Activated CD8-positive, alpha-beta memory T cell treated with anti-CD3 and anti-CD28 coated beads, Interleukin-2, amount 50 U/mL, for 1 hour (primary cell): ENCODE data around the gene ATCAY.

ENCODE experiments used
- DNase-seq: peaks from one replicate; pipeline ENCODE4 v3.0.0-alpha.2; 2020; ENCODE audit errors: extremely low read depth

Gene ATCAY

DNA sequence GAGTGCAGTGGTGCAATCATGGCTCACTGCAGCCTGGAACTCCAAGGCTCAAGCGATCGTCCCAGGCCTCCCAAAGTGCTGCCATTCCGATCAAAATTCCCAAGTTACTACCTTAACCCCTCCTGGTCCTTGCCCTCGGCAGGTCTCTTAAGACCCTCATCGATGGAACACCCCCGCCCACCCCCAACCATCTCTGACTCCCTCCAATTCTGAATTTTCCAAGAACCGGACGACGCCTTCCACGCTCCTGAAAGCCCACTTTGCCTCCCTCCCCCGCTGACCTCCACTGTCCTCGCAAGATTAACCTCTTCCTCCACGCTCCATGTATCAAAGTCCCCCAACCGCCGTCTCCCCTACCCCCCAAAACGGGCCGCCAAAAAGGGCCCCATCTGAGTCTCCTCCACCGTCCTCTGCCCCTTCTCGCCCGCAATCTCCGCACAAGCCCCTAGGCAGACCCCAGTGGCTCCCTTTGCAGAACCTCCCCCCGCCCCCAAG is 89.9 kb downstream of the ATCAY start:
- DNase-seq: no peak

DNA sequence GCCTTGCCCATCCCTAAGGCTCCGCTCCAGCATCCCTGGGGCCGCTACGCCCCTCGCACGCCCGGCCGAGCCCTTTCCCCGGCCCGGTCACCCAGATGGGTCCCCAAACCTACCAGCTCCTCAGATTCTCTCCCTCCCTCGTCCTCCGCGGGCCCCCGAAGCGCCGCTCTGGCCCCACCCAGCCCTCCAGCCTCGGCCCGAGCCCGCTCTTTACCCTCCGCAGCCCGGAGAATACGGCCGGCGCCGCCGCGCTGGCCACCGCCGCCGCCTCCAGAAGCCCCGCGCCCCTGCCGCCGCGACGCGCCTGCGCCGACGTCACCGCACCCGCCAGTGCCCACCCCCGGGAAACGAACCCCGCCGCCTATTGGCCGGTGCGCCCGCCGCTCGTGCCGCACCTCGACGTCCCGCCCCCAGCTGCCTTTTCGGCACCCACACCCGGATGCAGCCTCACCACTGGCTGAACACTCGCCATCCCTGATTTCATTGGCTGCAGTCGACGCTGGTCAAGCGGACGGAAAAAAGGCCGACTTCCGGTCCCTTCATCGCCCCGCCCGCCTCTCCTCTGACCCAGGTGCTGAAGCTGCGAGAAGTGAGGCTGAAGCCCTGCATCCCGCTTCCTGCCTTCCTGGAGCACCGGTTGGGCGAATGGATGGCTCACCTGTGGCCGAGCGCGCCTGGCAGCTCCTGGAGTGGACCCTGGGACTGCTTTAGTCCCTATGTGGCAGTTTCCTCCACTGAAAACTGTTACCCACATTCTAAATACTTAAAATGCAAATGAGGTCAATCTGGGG is 90.5 kb downstream of the ATCAY start, which contains the start of gene DAPK3:
Gene DAPK3, minus strand, starts transcription at position 292 of the 791 bp plus-strand sequence. CDS start 1,364 bp downstream, outside the sequence.
- DNase-seq: peak; percentile 51

DNA sequence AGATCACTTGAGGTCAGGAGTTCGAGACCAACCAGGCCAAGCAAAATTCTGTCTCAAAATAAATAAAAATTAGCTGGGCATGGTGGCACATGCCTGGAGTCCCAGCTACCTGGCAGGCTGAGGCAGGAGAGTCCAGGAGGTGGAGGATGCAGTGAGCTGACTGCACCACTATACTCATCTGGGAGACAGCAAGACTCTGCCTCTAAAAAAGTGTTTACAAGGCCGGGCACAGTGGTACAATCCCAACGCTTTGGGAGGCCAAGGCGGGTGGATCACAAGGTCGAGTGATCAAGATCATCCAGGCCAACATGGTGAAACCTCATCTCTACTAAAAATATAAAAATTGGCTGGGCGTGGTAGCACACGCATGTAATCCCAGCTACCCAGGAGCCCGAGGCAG is 94.7 kb downstream of the ATCAY start:
- no peak for DNase-seq

DNA sequence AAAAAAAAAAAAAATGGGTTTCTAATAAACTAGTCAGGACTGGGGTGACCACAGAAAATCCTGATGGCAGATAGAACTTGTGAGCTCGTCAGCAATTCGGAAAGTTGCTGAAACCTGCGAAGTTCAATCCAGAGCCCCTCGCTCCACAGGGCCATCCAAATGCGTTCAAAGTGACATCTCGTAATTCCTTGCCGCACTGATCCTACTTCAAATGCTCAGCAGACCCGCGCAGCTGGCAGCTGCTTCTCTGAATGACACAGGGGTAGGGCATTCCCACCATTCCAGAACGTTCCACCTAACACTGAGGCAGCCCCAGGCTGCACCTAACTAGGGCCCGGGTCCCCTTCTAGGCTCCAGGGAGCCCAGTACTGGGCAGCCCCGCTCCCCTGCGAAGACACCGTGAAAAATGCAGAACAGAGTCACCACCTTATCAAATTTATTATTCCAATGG is 95.2 kb downstream of the ATCAY start:
- DNase-seq: no peak

DNA sequence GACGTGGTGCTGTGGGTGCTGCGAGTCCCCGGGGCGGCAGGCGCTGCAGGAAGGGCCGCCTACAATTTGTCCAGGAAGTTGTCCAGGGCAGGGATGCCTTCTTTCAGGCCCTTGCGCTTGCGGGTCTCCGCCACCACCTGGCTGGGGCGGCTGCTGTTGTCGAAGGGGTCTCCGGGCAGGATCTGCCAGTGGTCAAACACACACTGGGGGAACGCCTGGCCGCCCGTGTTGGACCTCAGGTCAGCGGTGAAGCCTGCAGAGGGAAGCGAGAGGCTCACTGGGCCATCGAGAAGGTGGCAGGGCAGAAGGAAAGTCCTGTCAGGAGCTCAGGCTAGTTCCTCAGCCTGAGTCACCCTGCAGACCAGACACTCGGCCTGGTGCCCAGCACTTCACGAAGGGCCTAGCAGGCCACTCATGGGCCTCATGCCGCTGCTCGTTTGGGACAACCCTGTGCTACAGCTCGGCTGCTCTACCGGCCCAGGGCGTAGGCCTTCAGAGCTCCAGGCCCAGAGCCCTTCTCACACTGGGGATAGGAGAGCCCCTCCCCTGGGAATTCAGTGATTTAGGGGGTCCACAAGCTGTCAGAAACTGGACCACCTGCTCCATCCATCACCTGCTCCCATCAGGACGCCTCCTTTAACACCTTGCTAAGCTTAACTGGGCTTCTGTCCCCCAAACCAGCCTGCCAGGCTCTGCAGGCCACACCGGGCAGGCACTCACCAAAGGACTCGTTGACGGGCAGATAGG is 96.2 kb downstream of the ATCAY start:
- no peak for DNase-seq
